ENCODE results near the gene HEXB. TPM values are rescaled to one million over a fixed set of nuclear protein-coding genes. Genes with fewer than 3 reads are reported as not detected.

HEXB gene
- total RNA-seq = 10 to 100 TPM; 68.5 to 70.6 TPM

- H3K4me3 Mint-ChIP-seq = peak within 1 kb of the TSS; percentile 90
Measured at GRCh38 chr5:74684900-74685851, at the start of gene HEXB. TSS of gene HEXB (plus strand) at chr5:74685233. CDS start at chr5:74685261, 28 bp downstream.

GRCh38 chr5:74636149-74636548, 48.9 kb upstream of the HEXB start:
- H3K4me3 Mint-ChIP-seq = no peak overlapping the region
- H3K27ac Mint-ChIP-seq = no peak overlapping the region
- DNase-seq = no peak
- POLR2A ChIA-PET = no interaction called here
- H3K27me3 Mint-ChIP-seq = peaks cover 30% of the 10 kb centered on the region
- peaks cover 20% of the 10 kb centered on the region for H3K4me1 Mint-ChIP-seq
- no peaks in the 10 kb centered on the region for H3K9me3 Mint-ChIP-seq
- no peaks in the 10 kb centered on the region for H3K36me3 Mint-ChIP-seq
- no peak for ATAC-seq (ENCODE audit: low read depth)

More at GRCh38 chr5:74684900-74685851, at the start of gene HEXB:
- H3K9me3 Mint-ChIP-seq = no peaks in the 10 kb centered on the region
- peaks cover 24% of the 10 kb centered on the region for H3K4me1 Mint-ChIP-seq
- POLR2A ChIA-PET = interaction anchor here (0.8 to 1.2 kb wide), 2 partner anchors 45 to 82 kb away, joined by 3 to 4 read pairs; partner anchors contain the start of genes ENC1, GFM2 and NSA2
- DNase-seq (peak; percentile 88), ATAC-seq (ENCODE audit: low read depth) (peak; percentile 95)
- H3K27me3 Mint-ChIP-seq = peaks cover 16% of the 10 kb centered on the region
- H3K36me3 Mint-ChIP-seq = peaks cover 8% of the 10 kb centered on the region
- H3K27ac Mint-ChIP-seq = peak within 1 kb of the TSS; percentile 82

GRCh38 chr5:74636552-74636951, 48.5 kb upstream of the HEXB start:
- ATAC-seq (ENCODE audit: low read depth) = no peak
- Mint-ChIP-seq H3K4me3 (no peak overlapping the region), H3K27me3 (peaks cover 33% of the 10 kb centered on the region), H3K4me1 (peaks cover 22% of the 10 kb centered on the region), H3K27ac (no peak overlapping the region), H3K9me3 (no peaks in the 10 kb centered on the region), H3K36me3 (no peaks in the 10 kb centered on the region)
- POLR2A ChIA-PET = no interaction called here
- DNase-seq = no peak

- no peak overlapping the region for H3K4me3 Mint-ChIP-seq
Measured at GRCh38 chr5:74638544-74638969, 46.5 kb upstream of the HEXB start.

GRCh38 chr5:74638970-74639806, 45.8 kb upstream of the HEXB start:
- H3K4me1 Mint-ChIP-seq = peaks cover 27% of the 10 kb centered on the region
- peaks cover 54% of the 10 kb centered on the region for H3K27me3 Mint-ChIP-seq
- H3K36me3 Mint-ChIP-seq = no peaks in the 10 kb centered on the region
- no peaks in the 10 kb centered on the region for H3K9me3 Mint-ChIP-seq
- DNase-seq (no peak), ATAC-seq (ENCODE audit: low read depth) (no peak)
- peak overlapping the region; percentile 90 for H3K4me3 Mint-ChIP-seq
- POLR2A ChIA-PET = interaction anchor here (0.6 to 0.7 kb wide), 2 partner anchors 16 to 330 kb away, joined by 3 to 6 read pairs; no protein-coding TSS in a partner anchor
- no peak overlapping the region for H3K27ac Mint-ChIP-seq

More at GRCh38 chr5:74638544-74638969, 46.5 kb upstream of the HEXB start:
- Mint-ChIP-seq H3K36me3 (no peaks in the 10 kb centered on the region), H3K9me3 (no peaks in the 10 kb centered on the region), H3K4me1 (peaks cover 27% of the 10 kb centered on the region), H3K27me3 (peaks cover 50% of the 10 kb centered on the region), H3K27ac (no peak overlapping the region)
- POLR2A ChIA-PET = no interaction called here
- no peak for ATAC-seq (ENCODE audit: low read depth)
- no peak for DNase-seq

- H3K4me3 Mint-ChIP-seq = peak overlapping the region; percentile 90
- H3K9me3 Mint-ChIP-seq = no peaks in the 10 kb centered on the region
- peak; percentile 56 for DNase-seq
- H3K27ac Mint-ChIP-seq = no peak overlapping the region
- peaks cover 56% of the 10 kb centered on the region for H3K27me3 Mint-ChIP-seq
- peak; percentile 26 for ATAC-seq (ENCODE audit: low read depth)
- peaks cover 27% of the 10 kb centered on the region for H3K4me1 Mint-ChIP-seq
- no peaks in the 10 kb centered on the region for H3K36me3 Mint-ChIP-seq
- POLR2A ChIA-PET = interaction anchor here (0.6 to 1.3 kb wide), 3 partner anchors 15 to 330 kb away, joined by 3 to 6 read pairs (median 3); partner anchors contain the start of gene HEXB
Measured at GRCh38 chr5:74639807-74640449, 45.1 kb upstream of the HEXB start.

- Mint-ChIP-seq H3K36me3 (no peaks in the 10 kb centered on the region), H3K4me3 (peak within 1 kb of the TSS; percentile 90), H3K27ac (no peak within 1 kb of the TSS), H3K27me3 (peaks cover 57% of the 10 kb centered on the region), H3K4me1 (peaks cover 27% of the 10 kb centered on the region), H3K9me3 (no peaks in the 10 kb centered on the region)
- POLR2A ChIA-PET = interaction anchor here (1.3 kb wide), 1 partner anchor 45 kb away, joined by 3 read pairs; the partner anchor contains the start of gene HEXB
- DNase-seq (peak; percentile 83), ATAC-seq (ENCODE audit: low read depth) (peak; percentile 87)
Measured at GRCh38 chr5:74640450-74640953, 44.5 kb upstream of the HEXB start, which contains the start of gene ENC1. TSS of gene ENC1 (minus strand) at chr5:74640728. CDS start at chr5:74636485, 4,243 bp downstream.

- H3K4me1 Mint-ChIP-seq = peaks cover 27% of the 10 kb centered on the region
- H3K27ac Mint-ChIP-seq = no peak overlapping the region
- POLR2A ChIA-PET = interaction anchor here (1.3 kb wide), 1 partner anchor 44 kb away, joined by 3 read pairs; the partner anchor contains the start of gene HEXB
- H3K36me3 Mint-ChIP-seq = no peaks in the 10 kb centered on the region
- H3K4me3 Mint-ChIP-seq = peak overlapping the region; percentile 90
- DNase-seq = peak; percentile 54
- peaks cover 57% of the 10 kb centered on the region for H3K27me3 Mint-ChIP-seq
- peak; percentile 34 for ATAC-seq (ENCODE audit: low read depth)
- H3K9me3 Mint-ChIP-seq = no peaks in the 10 kb centered on the region
Measured at GRCh38 chr5:74640954-74641734, 43.9 kb upstream of the HEXB start.

- no peak for ATAC-seq (ENCODE audit: low read depth)
- Mint-ChIP-seq H3K27ac (no peak overlapping the region), H3K36me3 (no peaks in the 10 kb centered on the region), H3K4me3 (peak overlapping the region; percentile 90), H3K4me1 (peaks cover 27% of the 10 kb centered on the region), H3K9me3 (no peaks in the 10 kb centered on the region), H3K27me3 (peaks cover 62% of the 10 kb centered on the region)
- DNase-seq = peak; percentile 40
- POLR2A ChIA-PET = no interaction called here
Measured at GRCh38 chr5:74641735-74642542, 43.1 kb upstream of the HEXB start.

- DNase-seq = no peak
- H3K4me3 Mint-ChIP-seq = no peak overlapping the region
- no peak overlapping the region for H3K27ac Mint-ChIP-seq
- no peak for ATAC-seq (ENCODE audit: low read depth)
- H3K36me3 Mint-ChIP-seq = no peaks in the 10 kb centered on the region
- H3K27me3 Mint-ChIP-seq = peaks cover 62% of the 10 kb centered on the region
- H3K4me1 Mint-ChIP-seq = peaks cover 27% of the 10 kb centered on the region
- no peaks in the 10 kb centered on the region for H3K9me3 Mint-ChIP-seq
- POLR2A ChIA-PET = no interaction called here
Measured at GRCh38 chr5:74642543-74642863, 42.5 kb upstream of the HEXB start.

GRCh38 chr5:74643111-74643562, 41.9 kb upstream of the HEXB start:
- H3K36me3 Mint-ChIP-seq = no peaks in the 10 kb centered on the region
- H3K27me3 Mint-ChIP-seq = peaks cover 58% of the 10 kb centered on the region
- peaks cover 27% of the 10 kb centered on the region for H3K4me1 Mint-ChIP-seq
- POLR2A ChIA-PET = no interaction called here
- no peak for ATAC-seq (ENCODE audit: low read depth)
- no peak overlapping the region for H3K27ac Mint-ChIP-seq
- H3K9me3 Mint-ChIP-seq = no peaks in the 10 kb centered on the region
- no peak overlapping the region for H3K4me3 Mint-ChIP-seq
- DNase-seq = no peak

Measured in activated naive CD8-positive, alpha-beta T cell treated with anti-CD3 and anti-CD28 coated beads, Interleukin-2, amount 10 ng/mL, durations not matched to agents 7 days and 5 days (primary cell).